Measurements from ENCODE around the gene SP110. TPM values are rescaled to one million over a fixed set of nuclear protein-coding genes. Genes with fewer than 3 reads are reported as not detected.
"Not testable (repeated sequence)": the region's sequence is repeated elsewhere in the genome, so short reads cannot be mapped to it uniquely, and the experiment has no call there.

The SP110 gene
- total RNA-seq, 1 donor from 2014 or later = 1.2 TPM

DNA sequence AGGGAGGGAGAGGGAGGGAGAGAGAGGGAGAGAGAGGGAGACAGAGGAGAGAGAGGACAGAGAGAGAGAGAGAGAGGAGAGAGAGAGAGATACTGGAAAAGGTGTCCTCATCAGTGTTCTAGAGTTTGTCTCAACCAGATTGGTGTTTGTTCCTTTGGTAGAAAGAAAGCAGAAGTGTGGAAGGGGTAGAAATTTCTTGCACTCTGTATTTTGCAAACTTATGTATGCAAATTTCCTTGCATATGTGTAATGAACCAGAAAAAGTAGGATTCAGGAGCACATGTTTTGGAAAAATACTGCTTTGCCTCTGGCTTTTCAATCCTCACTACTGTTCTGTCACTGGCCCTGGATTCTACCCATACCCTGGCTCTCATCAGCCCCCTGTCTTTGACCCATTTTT lies 4.7 kb upstream of the SP110 start:
- DNase-seq = no peak

GRCh38 chr2:230222829-230223228 lies 3.0 kb upstream of the SP110 start:
- DNase-seq = not testable (repeated sequence)

DNA sequence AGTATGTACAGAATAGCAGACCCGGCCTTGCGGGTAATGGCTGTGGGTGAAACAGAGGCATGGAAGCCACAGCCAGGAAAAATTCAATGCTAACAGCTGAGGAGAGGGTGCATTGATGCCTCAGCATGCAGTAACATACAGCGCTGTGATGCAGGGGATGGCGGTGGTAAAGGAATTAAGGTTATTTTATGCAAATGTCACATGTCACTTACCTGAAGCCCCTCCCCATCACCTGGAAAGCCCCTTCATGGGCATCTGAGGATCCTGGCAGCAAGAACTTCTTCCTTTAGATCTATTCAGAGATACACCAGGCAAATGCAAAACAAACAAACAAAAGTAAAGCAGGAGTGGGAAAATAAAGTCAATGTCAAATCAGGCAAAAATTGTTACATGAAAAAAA lies 1.7 kb upstream of the SP110 start:
- DNase-seq = no peak

DNA sequence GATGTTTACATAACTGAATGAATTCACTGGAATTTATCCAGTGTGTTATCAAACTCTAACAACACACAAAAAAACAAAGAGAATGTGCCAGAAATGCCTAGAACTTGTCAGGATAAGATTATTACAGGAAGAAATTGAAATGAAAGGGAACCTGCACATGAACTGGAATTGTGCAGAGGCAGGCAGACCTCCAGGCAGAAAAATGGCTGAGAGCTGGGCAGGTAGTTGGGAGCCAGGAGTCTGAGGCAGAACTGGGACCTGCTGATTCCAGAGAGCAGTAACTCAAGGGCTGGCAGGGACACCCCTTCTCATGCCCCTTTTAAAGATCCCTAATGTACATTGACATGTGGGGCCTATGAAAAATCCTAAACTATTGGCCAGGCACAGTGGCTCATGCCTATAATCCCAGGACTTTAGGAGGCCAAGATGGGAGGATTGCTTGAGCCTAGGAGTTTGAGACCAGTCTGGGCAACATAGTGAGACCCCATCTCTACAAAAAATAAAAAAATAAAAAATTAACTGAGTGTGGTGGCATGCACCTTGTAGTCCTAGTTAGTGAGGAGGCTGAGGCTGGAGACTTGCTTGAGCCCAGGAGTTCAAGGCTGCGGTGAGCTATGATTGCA lies 674 bp upstream of the SP110 start:
- DNase-seq = no peak

DNA sequence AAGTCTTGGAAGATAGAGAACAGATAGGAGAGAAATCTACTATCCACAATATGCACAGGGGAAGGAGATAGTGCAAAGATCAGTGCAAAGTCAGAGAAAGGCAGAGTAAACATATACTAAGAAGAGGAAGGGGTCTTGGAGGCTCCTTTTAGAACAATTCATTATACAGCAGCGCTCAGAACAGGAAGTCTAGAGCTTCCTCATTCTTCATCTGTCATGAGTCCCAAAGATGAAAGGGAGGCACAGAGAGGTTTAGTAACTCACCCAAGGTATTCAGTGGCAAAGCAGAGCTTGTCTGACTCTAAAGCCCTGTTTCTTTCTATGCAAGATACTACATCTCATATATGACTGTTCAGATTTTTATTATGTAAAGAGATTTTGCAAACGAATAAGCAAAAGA lies 1.4 kb downstream of the SP110 start:
- DNase-seq = no peak

DNA sequence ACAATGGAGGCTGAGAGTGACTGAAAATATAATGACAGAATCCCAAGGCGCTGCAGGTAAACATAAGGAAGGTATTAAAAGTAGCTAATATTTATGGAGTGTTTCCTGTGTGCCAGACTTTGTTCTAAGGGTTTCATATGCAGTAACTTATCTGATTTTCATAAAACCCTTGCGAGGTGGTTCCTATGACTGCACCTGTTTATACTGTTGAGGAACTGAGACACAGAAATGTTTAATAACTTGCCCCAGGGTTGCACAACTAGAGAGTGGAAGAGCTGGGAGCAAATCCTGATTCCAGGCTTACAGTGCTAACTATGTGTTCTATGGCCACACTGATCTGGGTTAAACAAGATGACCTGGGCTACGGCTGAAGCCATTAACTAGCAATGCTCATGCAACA lies 2.4 kb downstream of the SP110 start:
- DNase-seq = no peak

GRCh38 chr2:230216489-230216888 lies 3.3 kb downstream of the SP110 start:
- DNase-seq = no peak

DNA sequence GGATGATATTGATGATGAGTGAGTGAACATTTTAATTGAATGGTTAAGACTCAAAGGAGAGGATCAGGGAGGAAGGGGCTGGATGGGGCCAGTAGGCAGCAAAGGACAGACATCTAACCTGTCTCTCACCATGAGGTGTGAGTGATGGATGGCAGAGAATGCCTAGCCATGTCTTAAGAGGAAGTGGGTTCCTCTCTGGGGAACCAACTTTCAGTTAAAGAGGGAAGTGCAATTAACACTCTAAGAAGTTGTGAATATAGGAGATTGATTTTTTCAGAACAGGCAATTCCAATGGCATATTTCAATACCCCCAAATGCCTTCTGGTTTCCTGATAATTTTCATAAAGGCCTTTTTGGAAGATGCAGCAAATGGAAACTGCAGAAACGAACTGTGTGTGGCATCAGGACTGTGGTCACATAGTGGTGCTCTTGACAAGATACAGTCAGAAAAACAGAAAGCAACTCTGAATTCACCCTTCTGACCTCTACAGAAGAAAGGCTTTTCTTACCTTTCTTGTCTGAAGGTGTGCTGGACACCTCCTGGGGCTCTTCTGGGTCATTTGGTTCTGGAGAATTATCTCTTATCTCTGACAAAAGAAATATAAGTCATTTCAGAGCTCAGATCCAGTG lies 10.2 kb downstream of the SP110 start:
- DNase-seq = no peak

- DNase-seq = no peak
Measured at GRCh38 chr2:230208576-230208975, 11.2 kb downstream of the SP110 start.

- no peak for DNase-seq
Measured at GRCh38 chr2:230205721-230206120, 14.1 kb downstream of the SP110 start.

- no peak for DNase-seq
Measured at GRCh38 chr2:230205034-230205433, 14.8 kb downstream of the SP110 start.

GRCh38 chr2:230203110-230203676 lies 16.6 kb downstream of the SP110 start:
- DNase-seq = no peak

DNA sequence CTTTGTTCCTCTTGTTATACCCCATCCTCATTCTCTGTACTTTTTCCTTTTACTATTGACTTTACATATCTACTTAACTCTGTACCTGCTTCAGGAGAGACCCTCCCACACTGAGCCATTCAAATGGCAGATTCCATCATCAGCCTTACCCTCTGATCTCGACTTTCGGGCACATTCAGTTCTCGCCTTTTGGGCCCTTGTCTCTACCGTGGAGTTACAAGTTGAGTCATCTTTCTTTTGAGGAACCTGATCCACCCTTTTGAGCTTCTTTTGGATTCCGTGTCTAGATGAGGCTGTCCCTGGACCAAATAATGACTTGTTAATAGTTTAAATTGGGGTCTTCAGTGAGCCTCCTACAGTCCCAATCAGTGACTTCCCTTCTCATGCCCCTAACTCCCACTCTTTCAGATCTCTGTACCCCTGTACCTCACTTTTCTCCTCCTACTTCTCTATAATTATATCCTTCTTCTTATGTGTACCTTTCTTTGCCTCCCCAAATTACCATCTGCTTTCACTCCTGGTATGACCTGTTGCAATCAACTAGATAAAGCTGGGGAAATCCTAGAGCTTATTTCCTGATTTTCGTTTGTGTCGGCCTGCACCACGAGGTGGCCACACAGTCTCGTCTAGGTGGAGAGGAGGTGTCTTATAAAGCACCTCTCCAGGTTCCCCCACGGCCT lies 17.2 kb downstream of the SP110 start:
- DNase-seq = no peak

DNA sequence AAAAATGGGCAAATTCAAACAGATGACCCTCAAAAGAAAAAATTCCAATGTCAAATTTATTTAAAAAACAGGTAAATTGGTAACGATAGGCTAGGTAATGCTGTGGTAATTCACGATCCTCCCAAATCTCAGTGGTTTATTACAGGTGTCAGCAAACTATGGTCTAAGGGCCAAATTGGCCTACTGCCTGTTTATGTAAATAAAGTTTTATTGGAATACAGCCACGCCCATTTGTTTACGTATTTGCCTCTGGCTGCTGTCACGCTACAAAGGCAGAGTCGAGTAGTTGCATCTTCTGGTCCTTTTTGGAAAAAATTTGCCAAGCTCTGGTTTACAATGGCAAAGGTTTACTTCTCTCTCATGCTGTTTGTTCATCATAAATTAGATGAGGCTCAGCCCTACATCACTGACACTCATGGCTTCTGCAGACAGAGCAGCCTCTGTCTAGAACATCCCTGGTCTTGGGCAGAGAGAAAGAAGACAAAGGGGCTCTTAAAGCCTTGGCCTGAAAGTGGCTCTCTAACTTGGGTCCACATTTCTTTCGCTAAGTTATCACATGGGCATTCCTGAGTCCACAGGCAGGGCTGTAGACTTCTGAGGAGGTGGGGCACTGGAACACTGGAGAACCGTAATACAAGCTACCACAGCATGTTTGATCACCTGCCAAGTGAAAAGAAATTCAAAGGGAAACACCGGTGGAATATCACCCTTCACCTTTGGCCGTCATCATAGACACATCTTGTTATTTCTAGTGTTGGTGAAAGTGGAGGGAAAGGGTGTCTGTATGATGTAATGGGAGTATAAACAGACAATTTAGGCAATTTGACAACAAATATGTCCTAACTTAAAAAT lies 34.8 kb downstream of the SP110 start:
- DNase-seq = no peak

DNA sequence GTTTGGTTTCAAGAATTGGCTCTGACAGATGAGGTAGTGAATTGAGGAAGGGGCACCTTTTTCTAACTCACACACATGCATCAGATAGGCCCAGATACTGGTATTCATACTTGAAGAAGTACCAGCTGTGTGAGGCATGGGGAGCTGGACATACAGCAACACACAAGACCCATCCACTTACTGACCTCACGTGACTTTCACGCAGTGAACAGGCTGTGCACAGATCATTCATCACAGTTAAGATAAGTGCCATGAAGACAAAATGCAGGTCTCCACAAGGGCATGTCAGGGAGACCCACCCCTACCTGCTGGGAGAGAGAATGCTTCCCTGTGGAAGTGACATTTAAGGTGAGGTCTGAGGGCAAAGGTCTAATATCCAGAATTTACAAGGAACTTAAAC lies 38.6 kb downstream of the SP110 start:
- DNase-seq = no peak

- DNase-seq = no peak
Measured at GRCh38 chr2:230179907-230180306, 39.9 kb downstream of the SP110 start.

DNA sequence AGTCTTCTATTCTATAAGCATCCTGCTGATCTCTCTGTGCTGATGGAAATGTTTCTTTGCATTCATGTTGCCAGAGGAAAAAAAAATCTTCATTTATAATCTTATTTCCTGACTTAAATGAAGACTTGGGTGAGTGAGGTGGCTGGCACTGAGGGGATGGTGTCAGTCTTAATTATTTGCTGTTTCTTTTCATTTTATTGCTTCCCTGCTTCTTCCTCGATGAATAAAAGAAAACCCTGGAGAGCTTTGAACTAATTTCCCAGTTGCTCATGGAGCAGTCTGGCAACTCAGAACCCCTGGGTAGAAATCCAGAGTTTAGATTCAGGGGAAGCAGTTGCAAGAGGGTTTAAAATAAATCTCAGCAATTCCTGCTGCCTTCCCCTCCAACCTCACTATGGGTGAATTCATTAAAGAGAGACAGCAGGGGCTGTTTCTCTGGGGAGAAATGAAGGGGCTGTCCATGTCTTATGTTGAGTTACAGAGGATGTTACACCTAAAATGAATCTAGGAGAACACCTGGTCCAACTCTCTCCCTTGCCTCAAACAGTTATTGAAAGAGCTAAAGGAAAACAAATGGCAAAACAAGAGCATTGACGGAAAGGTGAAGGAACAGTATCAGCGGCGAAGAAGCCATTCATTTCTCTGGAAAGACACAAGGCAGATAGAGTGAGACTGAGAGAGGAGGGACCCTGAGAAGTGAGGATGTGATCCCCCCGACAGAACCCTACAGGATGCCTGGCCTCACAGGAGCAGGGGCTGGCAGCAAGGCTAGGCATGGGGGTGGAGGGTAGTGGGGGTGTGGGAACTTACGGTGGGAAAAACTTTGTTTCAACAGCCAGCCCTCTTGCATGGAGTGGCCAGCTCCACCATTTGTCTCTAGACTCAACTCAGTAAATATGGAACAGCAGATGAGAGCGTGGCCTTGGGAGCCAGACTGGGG lies 41.0 kb downstream of the SP110 start:
- no peak for DNase-seq

- DNase-seq = no peak
Measured at GRCh38 chr2:230176996-230177395, 42.8 kb downstream of the SP110 start.

DNA sequence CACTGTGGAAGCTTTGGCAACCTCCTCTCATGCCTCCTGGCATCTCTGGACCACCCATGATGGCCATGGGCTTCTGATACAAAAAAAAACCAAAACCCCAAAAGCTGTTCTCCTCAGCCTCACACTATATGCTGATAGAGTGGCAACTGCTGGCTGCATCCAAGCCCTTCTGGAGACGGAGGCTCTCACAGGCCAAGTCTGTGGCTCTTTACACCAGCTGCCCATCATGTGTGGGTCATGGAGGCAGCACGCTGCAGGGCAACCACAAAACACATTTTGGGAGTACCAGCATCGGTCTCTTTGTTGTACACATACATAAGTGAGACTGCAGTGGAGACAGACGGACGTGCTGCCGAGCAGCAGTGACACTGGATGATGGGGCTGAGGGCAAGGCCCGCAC lies 45.3 kb downstream of the SP110 start:
- DNase-seq = no peak

GRCh38 chr2:230172852-230173251 lies 46.9 kb downstream of the SP110 start:
- DNase-seq = no peak

DNA sequence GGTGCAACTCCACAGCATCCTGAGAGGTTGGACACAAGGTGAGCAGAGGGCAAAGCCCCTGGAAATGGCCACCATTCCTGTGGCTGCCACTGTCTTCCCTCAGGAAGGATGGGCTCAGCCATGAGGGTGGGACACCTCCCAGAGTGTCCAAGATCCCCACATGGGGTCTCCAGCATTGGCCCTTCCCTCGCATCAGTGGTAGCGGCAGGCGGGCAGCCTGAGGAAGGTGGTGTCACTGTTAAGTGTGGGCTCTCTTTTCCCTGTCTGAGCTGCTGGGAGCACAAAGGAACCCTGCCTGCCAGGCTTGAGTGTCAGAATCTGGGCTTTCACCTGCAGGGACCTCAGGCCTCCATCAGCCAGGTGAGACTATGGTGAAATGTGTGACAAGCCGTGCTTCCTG lies 47.6 kb downstream of the SP110 start:
- DNase-seq = no peak

DNA sequence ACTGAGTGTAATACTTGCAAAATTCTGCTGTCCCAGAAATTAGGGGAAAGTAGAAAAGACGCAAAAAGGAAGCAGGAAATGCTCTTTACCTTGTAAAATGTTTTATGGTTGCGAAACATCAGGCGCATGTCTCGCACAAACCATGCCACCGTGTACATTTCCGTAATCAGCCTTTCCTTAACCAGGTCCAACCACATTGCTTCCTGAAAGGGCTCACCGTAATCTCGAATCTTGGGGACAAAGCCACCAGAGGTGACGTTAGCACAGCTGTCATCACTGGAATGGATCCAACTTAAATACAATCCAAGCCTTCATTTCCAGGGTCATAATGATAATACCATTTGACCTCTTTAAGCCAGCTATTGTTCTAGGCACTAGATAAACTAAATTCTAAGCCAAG lies 49.3 kb downstream of the SP110 start:
- DNase-seq = no peak

Data from occipital lobe (tissue), 2 donors.